Glomerular endothelial cell (primary cell): Measurements from ENCODE around the gene NRARP. TPM values are rescaled to one million over a fixed set of nuclear protein-coding genes. Genes with fewer than 3 reads are reported as not detected.

Experiments used
- DNase-seq: peaks from one replicate; pipeline ENCODE4 v3.0.0-alpha.2; 2011; ENCODE audit warnings: low read depth, low spot score; ENCODE audit errors: extremely low read depth
- total RNA-seq: library from RNA; depleted of rRNA; stranded (reverse); fragments of >200 nt; gene quantifications from 2 replicates; pipeline ENCODE4 v1.2.3, GENCODE V29; 2015

The NRARP gene
- total RNA-seq, 1 donor from 2014 or later = 188 TPM

GRCh38 chr9:137323531-137324331, 21.7 kb upstream of the NRARP start:
- DNase-seq = no peak

- no peak for DNase-seq
Observed at GRCh38 chr9:137321726-137322361, 19.8 kb upstream of the NRARP start.

- no peak for DNase-seq
Observed at GRCh38 chr9:137320555-137321384, 18.7 kb upstream of the NRARP start.

GRCh38 chr9:137319739-137320551, 17.9 kb upstream of the NRARP start:
- DNase-seq = no peak

- DNase-seq = no peak
Observed at GRCh38 chr9:137319011-137319738, 17.1 kb upstream of the NRARP start.

- no peak for DNase-seq
Observed at GRCh38 chr9:137318602-137319001, 16.5 kb upstream of the NRARP start.

GRCh38 chr9:137317718-137318511, 15.8 kb upstream of the NRARP start:
- DNase-seq = no peak

- DNase-seq = no peak
Observed at GRCh38 chr9:137317021-137317717, 15.1 kb upstream of the NRARP start.

GRCh38 chr9:137316012-137316981, 14.2 kb upstream of the NRARP start:
- DNase-seq = no peak

- DNase-seq = no peak
Observed at GRCh38 chr9:137315581-137316011, 13.5 kb upstream of the NRARP start.

GRCh38 chr9:137314561-137315560, 12.8 kb upstream of the NRARP start:
- no peak for DNase-seq

GRCh38 chr9:137313956-137314560, 12.0 kb upstream of the NRARP start:
- no peak for DNase-seq

- DNase-seq = no peak
Observed at GRCh38 chr9:137313326-137313936, 11.4 kb upstream of the NRARP start.

GRCh38 chr9:137312852-137313325, 10.8 kb upstream of the NRARP start:
- no peak for DNase-seq
